Measurements from ENCODE around the gene CTTNBP2NL.
A peak's percentile ranks its signal among the peaks of the same experiment; 100 is the strongest.
"Not testable (repeated sequence)": the region's sequence is repeated elsewhere in the genome, so short reads cannot be mapped to it uniquely, and the experiment has no call there.

The CTTNBP2NL gene

DNA sequence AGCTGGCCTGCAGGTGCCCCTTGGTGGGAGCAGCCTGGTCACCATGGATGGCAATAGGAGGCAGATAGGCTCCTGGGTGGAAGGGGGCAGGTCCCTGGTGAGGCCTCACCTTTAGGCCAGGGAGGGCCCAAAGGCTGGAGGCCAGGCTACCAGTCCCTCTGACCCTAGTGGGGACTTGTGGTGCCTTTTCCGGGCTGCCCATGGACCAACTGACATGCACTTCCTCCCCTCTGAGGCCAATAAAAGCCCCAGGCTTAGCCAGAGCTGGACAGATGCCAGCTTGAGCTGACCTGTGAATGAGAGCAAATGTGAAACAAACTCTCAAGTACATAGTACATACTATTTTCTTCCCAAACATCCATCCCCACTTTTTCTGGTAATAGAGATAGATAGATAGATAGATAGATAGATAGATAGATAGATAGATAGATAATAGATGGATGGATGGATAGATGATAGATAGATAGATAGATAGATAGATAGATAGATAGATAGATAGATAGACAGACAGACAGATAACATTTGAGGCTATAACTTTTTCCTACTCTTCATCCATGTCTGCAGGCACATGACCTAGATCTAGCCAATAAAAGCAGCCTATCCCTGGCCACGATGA lies 9.2 kb upstream of the CTTNBP2NL start:
- DNase-seq, result no peak

GRCh38 chr1:112387807-112388206 lies 8.2 kb upstream of the CTTNBP2NL start:
- DNase-seq, result no peak

DNA sequence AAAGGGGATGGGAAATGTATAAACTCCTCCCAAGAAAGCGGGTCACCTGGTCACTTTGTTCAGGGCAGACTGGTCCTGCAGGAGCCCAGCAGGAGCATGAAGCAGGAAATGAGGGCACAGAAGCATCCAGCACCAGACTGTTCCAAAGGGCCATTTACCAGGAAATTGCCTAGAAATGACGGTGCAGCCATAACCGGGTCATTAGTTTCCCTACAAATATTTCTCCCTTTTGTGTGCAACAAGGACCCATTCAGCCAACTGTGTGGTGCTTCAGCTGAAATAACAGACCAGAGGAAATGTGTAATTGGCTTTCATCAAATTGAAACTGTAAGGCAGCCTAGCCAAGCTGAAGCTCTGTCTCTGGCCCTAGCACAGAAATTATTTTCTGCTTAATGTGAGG lies 7.6 kb upstream of the CTTNBP2NL start:
- no peak for DNase-seq

DNA sequence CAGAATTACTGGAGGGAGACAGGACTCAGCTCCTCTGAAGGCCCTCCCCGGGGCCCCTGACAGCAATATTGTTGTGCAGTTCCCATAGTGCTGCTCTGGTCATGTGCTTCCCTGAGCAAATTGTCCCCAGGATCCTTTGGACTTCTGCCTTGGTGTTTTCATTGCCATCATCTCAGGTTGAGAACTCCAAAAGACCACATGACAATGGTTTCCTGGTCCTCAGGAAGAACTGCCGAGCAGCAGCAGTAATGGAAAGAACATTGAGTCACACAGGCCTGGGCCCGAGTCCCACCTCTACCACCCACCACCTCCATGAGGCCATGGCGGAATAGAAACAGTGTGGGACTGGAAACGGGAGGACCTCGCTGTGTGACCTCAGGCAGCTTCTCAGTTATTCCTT lies 6.3 kb upstream of the CTTNBP2NL start:
- no peak for DNase-seq

DNA sequence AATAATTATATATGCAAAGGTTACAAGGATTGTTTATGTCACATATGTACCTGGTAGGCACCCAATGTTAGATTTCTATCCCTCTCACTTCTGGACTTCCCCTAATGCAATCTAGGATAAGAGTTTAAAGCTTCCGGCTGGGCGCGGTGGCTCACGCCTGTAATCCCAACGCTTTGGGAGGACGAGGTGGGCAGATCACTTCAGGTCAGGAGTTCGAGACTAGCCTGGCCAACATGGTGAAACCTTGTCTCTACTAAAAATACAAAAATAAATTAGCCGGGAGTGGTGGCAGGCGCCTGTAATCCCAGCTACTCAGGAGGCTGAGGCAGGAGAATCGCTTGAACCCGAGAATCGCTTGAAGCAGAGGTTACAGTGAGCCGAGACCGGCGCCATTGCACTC lies 5.7 kb upstream of the CTTNBP2NL start:
- DNase-seq, result not testable (repeated sequence)

DNA sequence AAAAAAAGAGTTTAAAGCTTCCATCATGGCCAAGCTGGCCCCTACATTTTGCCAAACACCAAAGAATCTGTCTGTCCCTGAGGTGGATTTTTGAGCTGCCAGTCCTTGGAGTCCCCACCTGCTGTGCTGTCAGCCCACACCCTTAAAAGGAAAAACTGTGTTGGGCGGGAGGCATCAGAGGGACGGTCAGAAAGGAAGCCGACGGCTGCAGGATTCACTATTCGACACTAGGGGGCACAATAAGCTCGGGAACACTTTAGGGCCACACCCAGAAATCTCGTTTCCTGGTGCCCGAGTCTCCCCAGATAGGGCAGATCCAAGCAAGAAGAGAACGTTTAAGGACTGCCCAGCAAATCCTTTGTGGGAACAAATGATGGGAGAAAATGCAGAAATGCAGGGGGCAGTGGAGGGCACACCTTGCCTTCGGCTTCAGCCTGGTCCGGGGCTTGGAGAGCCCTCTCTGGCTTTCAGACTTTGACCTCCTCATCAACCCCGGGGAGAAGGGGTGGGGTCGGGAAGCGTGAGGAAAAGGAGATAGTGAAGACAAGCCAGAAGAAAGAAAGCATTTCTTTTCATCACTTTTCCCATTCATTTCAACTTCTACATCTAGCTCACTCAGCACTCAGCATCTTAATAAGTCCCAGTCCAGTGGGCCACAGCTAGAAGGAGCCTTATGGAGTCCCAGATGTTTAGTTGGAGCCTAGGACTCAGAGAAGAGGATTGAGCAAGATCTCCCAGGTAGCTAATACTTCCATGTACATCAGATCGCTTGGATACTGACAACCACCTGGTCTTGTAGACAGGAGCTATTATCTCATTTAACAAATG lies 5.0 kb upstream of the CTTNBP2NL start:
- peak; percentile 67 to 74 for DNase-seq

DNA sequence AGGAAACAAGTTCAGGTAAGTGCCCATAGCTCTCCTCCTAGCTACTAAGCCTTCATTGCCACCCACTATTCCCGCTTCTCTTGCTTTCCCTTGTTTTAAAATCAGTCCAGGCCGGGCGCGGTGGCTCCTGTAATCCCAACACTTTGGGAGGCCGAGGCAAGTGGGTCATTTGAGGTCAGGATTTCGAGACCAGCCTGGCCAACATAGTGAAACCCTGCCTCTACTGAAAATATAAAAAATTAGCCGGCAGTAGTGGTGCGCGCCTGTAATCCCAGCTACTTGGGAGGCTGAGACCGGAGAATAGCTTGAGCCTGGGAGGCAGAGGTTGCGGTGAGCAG lies 4.4 kb upstream of the CTTNBP2NL start:
- DNase-seq, result no peak

DNA sequence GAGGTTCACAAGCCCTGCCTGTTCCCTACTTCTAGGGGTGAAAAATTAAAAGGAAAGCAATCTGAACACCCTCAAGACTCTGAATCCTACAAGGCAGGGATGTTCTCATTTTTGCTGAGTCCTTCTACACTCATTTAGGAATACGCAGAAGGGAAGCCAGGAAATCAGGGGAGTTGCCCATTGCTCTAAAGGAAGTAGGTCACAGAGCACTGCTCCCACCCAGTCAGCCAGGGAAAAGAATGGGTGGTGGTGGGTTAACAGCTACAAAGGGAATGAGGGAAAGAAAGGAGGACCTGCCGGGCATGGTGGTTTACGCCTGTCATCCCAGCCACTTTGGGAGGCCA lies 2.4 kb upstream of the CTTNBP2NL start:
- DNase-seq, result no peak

GRCh38 chr1:112394743-112395062 lies 1.3 kb upstream of the CTTNBP2NL start:
- DNase-seq, result no peak

GRCh38 chr1:112395256-112395820 lies 676 bp upstream of the CTTNBP2NL start:
- no peak for DNase-seq

DNA sequence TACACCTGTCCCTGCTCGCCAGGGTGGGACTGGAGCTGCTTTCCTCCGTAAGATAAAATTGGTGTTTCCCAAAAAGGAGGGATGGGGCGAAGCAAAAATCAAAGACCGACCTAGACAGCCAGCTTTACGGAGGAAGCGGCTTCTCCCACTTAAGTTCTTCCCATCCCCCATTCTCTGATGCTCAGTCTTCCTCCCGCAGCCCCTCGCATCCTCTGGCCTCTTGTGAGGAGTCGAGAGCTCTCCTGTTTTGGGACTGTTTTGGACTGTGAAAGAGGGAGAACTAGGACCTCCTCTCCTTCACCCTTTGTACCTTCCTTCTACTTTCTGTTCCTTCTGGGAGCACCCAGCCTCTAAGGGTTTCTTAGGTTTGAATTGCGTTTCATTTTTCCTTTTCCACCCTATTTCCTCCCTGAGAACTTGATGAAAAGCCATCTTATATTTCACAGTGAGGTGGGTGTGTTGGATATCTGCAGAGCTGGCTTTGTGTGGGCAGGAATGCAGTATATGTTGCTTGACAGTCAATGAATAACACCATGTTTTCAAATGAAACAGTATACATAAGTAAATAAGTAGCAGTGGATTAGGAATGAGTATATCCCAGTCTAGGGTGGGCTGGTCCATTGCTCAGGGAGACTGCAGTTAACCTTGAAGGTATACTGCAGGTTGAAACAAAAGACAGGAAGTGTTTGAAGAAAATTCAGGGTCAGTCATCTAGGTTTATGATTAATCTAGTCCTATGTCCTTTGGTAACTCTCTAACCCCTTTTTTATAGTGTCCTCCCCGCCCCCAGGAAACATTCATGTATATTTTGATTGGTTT lies 848 bp downstream of the CTTNBP2NL start:
- no peak for DNase-seq

DNA sequence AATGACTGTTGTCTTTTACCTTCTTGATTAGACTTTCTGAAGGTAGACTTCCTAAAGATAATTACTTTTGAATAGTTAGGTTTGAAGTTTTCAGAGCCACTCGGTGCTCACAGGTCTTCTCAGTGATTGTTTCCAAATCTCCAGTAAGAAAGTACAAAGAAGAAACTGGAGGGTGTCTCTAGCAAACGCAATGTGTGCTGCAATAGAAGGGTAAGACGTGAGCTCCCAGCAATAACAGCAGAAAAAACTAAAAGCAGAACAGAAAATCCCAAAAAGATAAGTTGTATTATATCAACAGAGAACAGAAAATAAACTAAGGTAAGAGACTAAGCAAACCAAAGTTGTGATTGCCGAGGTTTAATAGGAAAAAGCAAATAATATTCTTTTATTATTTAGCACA lies 1.8 kb downstream of the CTTNBP2NL start:
- DNase-seq, result no peak

DNA sequence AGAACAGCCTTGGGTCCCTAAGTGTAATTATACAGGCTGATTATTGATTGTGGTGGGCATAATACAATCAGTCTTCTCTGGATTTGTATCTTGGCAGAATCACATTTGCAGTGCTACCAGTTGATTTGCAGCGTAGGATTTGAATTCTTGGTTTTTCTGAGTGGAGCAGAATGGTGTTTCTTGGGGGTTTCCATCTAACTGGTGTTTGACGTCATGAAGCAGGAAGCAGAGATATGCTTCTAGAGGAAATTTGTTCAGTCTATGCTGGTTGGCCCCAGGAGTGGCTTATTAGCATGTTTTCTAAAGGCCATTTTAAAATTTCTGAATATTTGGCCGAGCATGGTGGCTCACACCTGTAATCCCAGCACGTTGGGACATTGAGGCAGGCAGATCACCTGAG lies 3.4 kb downstream of the CTTNBP2NL start:
- no peak for DNase-seq

- DNase-seq, result not testable (repeated sequence)
These were observed 4.7 kb downstream of the CTTNBP2NL start for GRCh38 chr1:112400706-112401105.

DNA sequence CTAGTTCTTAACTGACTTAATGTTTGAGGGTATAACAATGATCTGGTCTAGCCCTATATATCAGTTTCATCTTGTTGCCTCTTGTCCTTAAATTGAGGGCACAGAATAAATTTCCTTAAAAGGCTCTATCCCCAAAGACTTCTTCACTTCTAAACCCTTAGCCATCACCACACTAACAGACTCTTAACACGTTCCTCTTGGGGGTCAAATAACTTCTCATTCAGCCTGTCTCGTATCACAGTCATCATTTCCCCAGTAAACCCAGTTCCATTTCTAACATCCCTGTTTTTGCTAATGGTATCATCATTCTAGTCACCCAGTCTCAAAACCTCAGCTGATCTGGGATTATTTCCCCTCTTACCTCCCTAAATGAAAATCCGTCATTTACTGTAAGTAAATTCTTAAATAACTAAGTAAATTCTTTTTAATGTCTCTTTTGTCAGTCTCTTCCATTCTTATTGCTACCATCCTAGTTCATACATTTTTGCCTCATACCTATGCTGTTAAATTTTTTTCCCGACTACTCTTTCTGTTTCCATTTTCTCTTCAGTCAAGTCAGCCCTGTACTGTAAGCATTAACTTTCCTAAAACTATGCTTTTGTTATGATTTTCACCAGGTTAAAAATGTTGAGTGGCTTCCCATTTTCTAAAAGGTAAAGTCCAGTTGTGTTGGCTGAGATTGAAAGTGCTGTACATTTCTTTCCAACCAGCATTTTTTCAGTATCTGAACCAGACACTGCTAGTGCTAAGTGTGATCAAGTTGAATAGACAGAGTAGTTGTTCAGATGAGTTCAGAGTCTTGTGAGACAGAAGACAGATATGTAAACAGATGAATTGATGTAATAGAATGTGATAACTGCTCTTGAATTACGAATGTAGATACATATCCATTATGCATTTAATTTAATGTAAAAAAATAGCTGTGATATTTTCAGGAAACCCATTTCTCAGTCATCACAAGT lies 6.9 kb downstream of the CTTNBP2NL start:
- no peak for DNase-seq

DNA sequence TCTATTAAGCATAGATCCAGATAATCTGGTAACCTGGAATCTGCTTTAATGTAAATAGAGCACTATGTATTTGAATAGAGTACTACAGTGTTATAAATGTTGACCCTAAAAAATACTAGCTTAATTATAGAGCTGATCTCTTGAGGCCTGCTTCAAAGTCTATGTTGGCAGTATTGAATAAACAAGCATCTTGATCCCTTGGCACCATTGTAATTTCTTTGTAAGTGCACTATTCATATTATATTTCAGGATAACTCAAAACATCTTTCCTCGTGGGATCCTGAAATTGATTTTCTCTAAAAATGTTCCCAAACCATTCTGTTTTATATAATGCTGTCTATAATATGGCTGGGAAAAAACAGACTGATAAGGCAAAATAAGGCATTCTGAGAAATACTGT lies 10.8 kb downstream of the CTTNBP2NL start:
- DNase-seq, result no peak

DNA sequence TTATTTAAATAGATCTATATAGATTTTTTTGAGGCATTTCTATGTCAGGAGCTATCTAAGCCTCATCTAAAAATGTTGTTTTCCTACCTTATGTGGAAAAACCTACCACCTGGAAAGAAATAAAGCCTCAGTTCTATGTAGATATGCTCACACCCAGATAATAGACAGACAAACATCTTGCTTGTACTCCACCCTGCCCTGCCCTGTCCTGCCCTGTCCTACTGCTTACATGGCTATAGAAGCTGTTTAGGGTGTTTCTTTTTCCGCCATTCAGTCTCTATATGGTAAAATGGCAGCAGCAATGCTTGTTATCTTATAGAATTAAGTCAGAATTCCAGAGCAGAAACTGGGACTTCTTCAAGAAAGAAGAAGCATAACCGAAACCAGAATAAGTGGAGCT lies 13.4 kb downstream of the CTTNBP2NL start:
- no peak for DNase-seq

DNA sequence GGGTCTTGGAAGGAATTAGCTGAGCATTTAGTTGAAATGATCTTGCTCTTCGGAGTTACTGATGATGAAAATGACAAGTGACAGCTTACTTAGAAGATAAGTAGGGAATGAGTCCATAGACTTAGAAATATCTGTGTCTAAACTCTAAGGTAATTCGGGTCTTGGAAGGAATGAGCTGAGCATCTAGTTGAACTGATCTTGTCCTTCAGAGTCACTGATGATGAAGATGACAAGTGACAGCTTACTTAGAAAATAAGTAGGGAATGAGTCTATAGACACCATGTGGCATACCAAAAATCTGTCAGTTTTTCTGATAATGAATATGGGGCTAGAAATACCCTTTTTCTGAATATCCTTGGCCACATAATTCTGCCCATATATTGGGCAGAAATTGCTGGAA lies 14.7 kb downstream of the CTTNBP2NL start:
- DNase-seq, result no peak

GRCh38 chr1:112417271-112417670 lies 21.3 kb downstream of the CTTNBP2NL start:
- DNase-seq, result no peak

DNA sequence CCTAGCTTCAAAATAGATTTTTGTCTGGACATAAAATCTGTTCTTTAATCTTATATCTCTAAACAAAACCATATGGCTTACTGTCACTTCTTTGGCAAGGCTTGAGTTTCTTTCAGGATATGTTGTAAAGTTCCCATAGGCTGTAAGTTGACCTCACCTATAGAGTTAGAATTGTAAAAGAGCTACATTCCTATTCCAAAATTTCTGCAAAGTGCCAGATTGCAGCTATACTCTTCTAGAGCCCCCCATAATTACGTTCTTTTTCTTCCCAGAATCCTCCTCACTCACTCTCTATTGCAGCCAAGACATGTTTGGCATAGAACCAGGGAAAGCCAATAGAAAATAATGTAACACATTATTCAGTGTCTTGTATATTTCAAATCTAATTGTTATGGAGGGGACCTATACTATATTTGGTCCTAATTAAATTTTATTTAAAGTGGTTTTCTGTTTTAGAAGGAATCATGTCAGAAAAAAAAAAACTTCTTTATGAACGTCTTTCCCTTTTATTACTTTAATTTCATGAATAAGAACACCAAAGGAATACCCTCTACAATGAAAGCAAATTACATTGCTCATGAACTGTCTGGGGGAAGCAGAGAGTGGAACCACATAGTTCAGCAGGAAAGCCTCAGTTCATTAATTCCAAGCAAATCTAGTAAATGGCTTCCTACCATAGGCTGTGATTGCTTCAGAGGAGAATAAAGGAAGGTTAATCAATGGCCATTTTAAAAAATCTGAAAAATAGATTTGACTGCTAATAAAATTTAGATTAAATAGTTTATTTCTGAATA lies 22.3 kb downstream of the CTTNBP2NL start:
- no peak for DNase-seq

- DNase-seq, result no peak
These were observed 27.2 kb downstream of the CTTNBP2NL start for GRCh38 chr1:112423207-112423606.

DNA sequence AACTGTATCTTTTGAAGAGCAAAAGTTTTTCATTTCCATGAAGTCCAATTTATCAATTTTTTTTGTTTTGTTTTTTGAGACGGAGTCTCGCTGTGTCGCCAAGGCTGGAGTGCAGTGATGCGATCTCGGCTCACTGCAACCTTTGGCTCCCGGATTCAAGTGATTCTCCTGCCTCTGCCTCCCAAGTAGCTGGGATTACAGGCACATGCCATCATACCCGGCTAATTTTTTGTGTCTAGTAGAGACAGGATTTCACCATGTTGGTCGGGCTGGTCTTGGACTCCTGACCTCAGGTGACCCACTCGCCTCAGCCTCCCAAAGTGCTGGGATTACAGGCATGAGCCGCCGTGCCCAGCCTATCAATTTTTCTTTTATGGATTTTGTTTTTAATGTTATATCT lies 27.7 kb downstream of the CTTNBP2NL start:
- not testable (repeated sequence) for DNase-seq
